ENCODE results near the gene PAX5.

PAX5 gene

DNA sequence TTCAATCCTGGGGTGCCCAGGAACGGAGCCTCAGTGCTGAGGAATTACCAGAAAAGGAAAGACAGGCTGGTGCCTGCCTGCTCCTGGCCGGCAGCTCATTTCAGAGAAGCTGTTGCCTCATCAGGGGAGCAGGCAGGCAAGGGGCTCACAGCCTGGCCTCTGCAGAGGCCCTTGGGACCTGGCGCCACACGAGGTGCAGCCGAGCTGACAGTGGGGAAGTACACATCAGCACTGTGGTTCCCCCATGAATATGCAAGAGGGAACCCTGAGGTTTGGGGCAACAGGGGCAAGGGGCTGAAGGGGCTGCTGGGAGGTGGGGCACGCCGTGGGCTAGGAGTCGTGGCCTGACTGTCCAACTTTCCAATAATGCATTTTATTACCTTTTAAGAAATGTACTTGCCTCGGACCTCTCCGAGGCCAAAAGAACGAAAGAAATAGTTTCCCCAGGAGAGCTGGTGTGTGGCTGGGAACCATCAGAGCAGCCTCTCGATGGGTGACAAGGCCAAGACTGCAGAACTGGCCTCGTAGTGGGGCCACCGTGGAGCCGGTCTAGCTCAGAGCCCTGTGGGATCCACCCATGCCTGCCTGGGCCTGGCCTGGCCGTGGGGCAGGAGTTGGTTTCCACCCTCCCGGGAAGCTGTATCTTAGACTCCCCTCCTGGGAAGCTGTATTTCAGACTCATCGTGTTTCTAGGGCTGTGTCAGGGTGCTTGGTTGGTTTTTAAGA is 198.6 kb downstream of the PAX5 start:
- no peak overlapping the region for H3K4me3 ChIP-seq (ENCODE audit: low read depth, low read length)
- H3K36me3 ChIP-seq (ENCODE audit: control insufficient read depth, insufficient read depth, low read length) = no peaks in the 10 kb centered on the region
- peaks cover 9% of the 10 kb centered on the region for H3K4me1 ChIP-seq (ENCODE audit: control insufficient read depth, insufficient read depth, low read length)
- H3K9me3 ChIP-seq (ENCODE audit: control insufficient read depth, insufficient read depth, low read length) = no peaks in the 10 kb centered on the region
- H3K27me3 ChIP-seq (ENCODE audit: control insufficient read depth, insufficient read depth, low read length) = no peaks in the 10 kb centered on the region
- no peak overlapping the region for H3K9ac ChIP-seq (ENCODE audit: low read depth, low read length)

DNA sequence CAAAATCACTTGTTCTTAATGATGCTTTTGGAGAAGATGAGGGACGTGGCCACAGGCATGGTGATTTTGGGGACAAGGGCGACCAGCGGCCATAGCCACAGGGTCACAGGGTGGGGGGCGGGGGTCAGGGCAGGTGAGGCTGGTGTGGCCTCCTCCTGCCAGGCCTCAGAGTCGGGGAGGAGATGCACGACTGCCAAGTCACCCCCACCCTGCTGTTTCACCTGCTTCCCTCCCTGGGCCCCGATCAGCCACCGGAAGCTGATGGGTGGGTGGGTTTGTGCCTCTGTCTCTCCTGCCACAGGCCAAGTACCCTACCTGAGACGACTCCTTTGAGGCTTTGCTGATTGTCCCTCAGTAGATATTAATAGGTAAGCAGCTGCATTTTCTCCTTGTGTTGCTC is 199.3 kb downstream of the PAX5 start:
- no peaks in the 10 kb centered on the region for H3K36me3 ChIP-seq (ENCODE audit: control insufficient read depth, insufficient read depth, low read length)

DNA sequence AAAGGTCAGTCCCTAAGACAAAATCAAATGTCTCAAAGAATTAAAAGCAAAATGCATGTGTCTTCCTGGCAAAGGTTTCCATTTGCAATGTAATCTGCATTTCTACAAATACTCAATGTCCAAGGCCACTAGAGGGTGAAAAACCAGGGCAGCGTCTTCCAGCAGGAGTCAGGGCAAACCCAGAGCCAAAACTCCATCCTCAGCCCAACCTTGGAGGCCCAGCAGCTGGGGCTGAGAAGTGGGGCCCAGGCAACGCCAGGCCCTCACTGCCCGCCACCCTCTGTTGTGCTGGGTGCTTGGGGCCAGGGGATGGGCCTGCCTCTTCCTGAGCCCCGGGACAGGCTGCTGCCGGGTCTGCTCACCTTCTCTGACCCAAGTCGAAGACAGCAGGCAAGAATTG is 200.1 kb downstream of the PAX5 start:
- H3K9me3 ChIP-seq (ENCODE audit: control insufficient read depth, insufficient read depth, low read length) = no peaks in the 10 kb centered on the region
- H3K36me3 ChIP-seq (ENCODE audit: control insufficient read depth, insufficient read depth, low read length) = no peaks in the 10 kb centered on the region
- no peak overlapping the region for H3K4me3 ChIP-seq (ENCODE audit: low read depth, low read length)
- H3K27me3 ChIP-seq (ENCODE audit: control insufficient read depth, insufficient read depth, low read length) = no peaks in the 10 kb centered on the region
- H3K4me1 ChIP-seq (ENCODE audit: control insufficient read depth, insufficient read depth, low read length) = peaks cover 9% of the 10 kb centered on the region
- no peak overlapping the region for H3K9ac ChIP-seq (ENCODE audit: low read depth, low read length)

More for the DNA sequence above, 199.3 kb downstream of the PAX5 start:
- Histone ChIP-seq H3K4me1 (ENCODE audit: control insufficient read depth, insufficient read depth, low read length) (peaks cover 9% of the 10 kb centered on the region), H3K4me3 (ENCODE audit: low read depth, low read length) (no peak overlapping the region), H3K9me3 (ENCODE audit: control insufficient read depth, insufficient read depth, low read length) (no peaks in the 10 kb centered on the region), H3K27me3 (ENCODE audit: control insufficient read depth, insufficient read depth, low read length) (no peaks in the 10 kb centered on the region), H3K9ac (ENCODE audit: low read depth, low read length) (no peak overlapping the region)

DNA sequence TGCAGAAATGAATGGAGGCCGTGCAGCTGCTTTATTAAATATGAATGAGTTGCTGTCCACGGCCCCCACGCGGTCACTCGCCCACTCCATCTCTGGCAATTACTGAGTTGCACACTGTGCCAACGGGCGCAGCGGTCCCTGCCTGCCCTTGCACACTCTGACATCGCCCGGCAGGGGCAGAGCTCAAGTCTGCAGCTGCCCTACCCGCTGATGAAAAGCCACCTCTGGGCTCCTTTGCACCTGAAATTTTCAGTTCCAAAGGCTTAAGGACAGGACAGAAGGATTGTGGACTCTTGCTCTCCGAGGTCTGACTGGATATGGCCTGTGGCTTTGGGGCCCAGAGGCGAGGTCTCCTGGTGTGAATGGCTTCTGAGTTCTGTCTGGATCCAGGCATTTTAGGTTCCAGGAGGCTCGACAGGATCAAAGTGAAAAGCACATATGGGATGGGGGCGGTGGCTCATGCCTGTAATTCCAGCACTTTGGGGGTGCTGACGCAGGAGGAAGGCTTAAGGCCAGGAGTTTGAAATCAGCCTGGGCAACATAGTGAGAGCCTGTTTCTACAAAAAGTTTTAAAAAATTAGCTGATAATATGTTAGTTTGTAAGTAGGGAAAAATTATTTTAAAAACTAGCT is 201.8 kb downstream of the PAX5 start:
- H3K27me3 ChIP-seq (ENCODE audit: control insufficient read depth, insufficient read depth, low read length) = no peaks in the 10 kb centered on the region
- no peak overlapping the region for H3K4me3 ChIP-seq (ENCODE audit: low read depth, low read length)
- no peaks in the 10 kb centered on the region for H3K9me3 ChIP-seq (ENCODE audit: control insufficient read depth, insufficient read depth, low read length)
- H3K36me3 ChIP-seq (ENCODE audit: control insufficient read depth, insufficient read depth, low read length) = no peaks in the 10 kb centered on the region
- H3K9ac ChIP-seq (ENCODE audit: low read depth, low read length) = no peak overlapping the region
- H3K4me1 ChIP-seq (ENCODE audit: control insufficient read depth, insufficient read depth, low read length) = peaks cover 9% of the 10 kb centered on the region

DNA sequence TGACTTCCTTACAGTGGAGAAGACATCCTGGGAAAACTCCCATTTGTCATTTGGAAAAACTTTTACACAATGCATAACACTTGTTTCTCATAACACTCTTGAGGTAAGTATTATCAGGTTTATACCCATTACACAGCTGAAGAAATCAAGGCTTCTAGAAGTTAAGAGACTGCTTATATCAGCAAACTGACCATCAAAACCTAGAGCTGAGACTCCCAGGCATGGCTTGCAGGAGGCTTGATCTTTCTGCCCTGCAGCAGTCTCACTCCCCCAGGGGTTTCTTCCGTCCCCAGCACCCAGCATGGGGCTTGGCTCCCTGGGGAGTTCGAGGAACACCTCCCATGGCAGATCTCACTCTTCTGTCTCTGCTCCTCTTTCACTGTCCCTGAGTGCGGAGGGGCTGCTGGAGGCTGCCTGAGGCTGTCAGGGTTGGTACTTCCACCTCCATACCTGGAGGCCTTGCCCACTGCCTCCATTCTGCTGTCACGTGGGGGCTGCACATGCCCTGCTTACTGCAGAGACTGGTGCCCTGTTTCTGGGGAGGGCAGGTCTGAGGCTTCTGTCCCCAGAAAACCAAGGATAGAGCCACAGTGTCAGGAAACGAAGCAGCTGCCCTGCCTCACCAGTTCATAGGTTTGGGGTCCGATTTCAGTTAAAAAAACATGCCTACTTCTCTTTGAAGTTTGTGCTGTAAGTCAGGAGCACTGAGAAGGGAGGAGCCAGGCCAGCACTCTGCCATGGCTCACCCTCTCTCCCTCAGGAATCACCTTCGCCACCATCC is 202.5 kb downstream of the PAX5 start:
- Histone ChIP-seq H3K36me3 (ENCODE audit: control insufficient read depth, insufficient read depth, low read length) (no peaks in the 10 kb centered on the region), H3K27me3 (ENCODE audit: control insufficient read depth, insufficient read depth, low read length) (no peaks in the 10 kb centered on the region), H3K9me3 (ENCODE audit: control insufficient read depth, insufficient read depth, low read length) (no peaks in the 10 kb centered on the region), H3K9ac (ENCODE audit: low read depth, low read length) (no peak overlapping the region), H3K4me3 (ENCODE audit: low read depth, low read length) (no peak overlapping the region), H3K4me1 (ENCODE audit: control insufficient read depth, insufficient read depth, low read length) (peaks cover 9% of the 10 kb centered on the region)

DNA sequence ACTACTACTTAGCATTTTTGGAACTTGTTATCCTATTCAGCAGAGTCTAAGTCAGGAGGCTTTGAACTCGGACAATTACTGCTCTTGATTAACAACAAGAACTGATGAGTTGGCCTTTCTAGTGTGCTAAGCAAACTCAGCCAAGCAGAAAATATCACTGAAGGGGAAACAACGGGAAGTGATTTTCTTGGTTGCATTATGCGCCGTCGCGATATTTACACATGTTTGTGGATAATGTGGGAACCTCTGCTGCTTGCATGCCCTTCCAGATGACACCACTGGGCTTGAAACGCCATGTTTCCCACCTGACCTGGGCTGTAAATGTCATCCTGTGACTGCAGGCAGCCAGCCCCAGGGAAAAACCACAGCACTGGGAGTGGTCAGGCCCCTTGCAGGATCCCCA is 205.5 kb downstream of the PAX5 start:
- Histone ChIP-seq H3K9me3 (ENCODE audit: control insufficient read depth, insufficient read depth, low read length) (no peaks in the 10 kb centered on the region), H3K4me3 (ENCODE audit: low read depth, low read length) (no peak overlapping the region), H3K36me3 (ENCODE audit: control insufficient read depth, insufficient read depth, low read length) (no peaks in the 10 kb centered on the region), H3K9ac (ENCODE audit: low read depth, low read length) (no peak overlapping the region), H3K4me1 (ENCODE audit: control insufficient read depth, insufficient read depth, low read length) (peaks cover 9% of the 10 kb centered on the region), H3K27me3 (ENCODE audit: control insufficient read depth, insufficient read depth, low read length) (no peaks in the 10 kb centered on the region)

DNA sequence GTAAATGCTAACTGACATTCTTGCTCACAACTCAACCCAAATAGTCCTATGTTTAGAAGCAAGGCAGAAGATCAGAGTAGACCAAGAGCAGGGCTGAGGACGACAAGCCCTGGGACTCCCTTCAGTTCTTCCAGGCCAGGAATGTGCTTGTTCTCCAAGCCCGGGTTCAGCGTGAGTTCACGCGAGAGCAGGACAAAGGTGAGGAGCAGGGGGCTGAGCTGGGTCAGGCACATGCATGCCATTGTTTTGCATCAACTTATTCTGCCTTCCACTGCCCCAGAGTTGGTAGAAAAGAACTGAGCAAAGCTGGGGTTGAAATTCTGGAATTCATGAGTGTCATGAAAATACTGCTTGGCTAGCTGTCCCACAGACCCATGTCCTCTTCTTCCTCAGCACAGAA is 206.5 kb downstream of the PAX5 start:
- H3K4me1 ChIP-seq (ENCODE audit: control insufficient read depth, insufficient read depth, low read length) = peaks cover 9% of the 10 kb centered on the region
- no peaks in the 10 kb centered on the region for H3K27me3 ChIP-seq (ENCODE audit: control insufficient read depth, insufficient read depth, low read length)
- no peak overlapping the region for H3K4me3 ChIP-seq (ENCODE audit: low read depth, low read length)
- no peaks in the 10 kb centered on the region for H3K9me3 ChIP-seq (ENCODE audit: control insufficient read depth, insufficient read depth, low read length)
- no peak overlapping the region for H3K9ac ChIP-seq (ENCODE audit: low read depth, low read length)
- H3K36me3 ChIP-seq (ENCODE audit: control insufficient read depth, insufficient read depth, low read length) = no peaks in the 10 kb centered on the region

DNA sequence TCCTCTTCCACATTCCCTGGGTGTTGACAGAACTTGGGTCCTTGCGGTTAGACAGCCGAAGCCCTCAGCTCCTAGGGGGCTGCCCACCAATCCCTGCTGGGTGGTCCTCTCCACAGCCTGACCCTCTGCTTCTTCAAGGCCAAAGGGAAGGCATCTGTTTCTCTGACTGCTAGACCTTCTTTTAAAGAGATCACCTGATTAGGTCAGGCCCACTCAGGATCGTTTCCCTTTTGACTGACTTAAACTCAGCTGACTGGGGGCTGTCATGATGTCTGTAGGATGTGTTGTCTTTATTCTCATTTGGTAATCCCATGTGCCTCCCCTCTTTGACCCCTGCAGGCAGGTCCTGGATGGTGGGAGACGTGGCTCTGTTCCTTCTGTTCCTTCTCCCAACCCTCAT is 207.5 kb downstream of the PAX5 start:
- H3K4me3 ChIP-seq (ENCODE audit: low read depth, low read length) = no peak overlapping the region
- H3K4me1 ChIP-seq (ENCODE audit: control insufficient read depth, insufficient read depth, low read length) = peaks cover 5% of the 10 kb centered on the region
- no peaks in the 10 kb centered on the region for H3K9me3 ChIP-seq (ENCODE audit: control insufficient read depth, insufficient read depth, low read length)
- H3K36me3 ChIP-seq (ENCODE audit: control insufficient read depth, insufficient read depth, low read length) = no peaks in the 10 kb centered on the region
- H3K27me3 ChIP-seq (ENCODE audit: control insufficient read depth, insufficient read depth, low read length) = no peaks in the 10 kb centered on the region
- H3K9ac ChIP-seq (ENCODE audit: low read depth, low read length) = no peak overlapping the region

DNA sequence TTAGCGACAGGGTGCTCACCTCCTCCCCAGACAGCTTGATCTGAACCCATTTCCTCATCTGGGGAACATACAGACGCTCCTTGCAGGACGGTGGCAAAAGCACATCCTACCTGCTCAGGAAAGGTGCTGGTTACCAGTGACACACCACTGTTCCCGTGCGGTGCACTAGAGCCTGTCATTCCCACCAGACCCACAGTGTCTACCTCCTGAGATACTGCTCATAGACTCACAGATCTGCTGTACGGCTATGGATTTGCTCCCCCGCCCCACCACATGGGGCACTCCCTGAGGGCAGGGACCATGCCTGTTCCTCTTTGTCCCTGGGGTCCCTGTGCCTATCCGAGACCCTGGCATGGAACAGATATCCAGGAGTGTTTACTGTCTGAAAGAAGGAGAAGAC is 208.9 kb downstream of the PAX5 start:
- Histone ChIP-seq H3K4me1 (ENCODE audit: control insufficient read depth, insufficient read depth, low read length) (no peaks in the 10 kb centered on the region), H3K4me3 (ENCODE audit: low read depth, low read length) (no peak overlapping the region), H3K36me3 (ENCODE audit: control insufficient read depth, insufficient read depth, low read length) (no peaks in the 10 kb centered on the region), H3K9me3 (ENCODE audit: control insufficient read depth, insufficient read depth, low read length) (no peaks in the 10 kb centered on the region), H3K27me3 (ENCODE audit: control insufficient read depth, insufficient read depth, low read length) (peaks cover 2% of the 10 kb centered on the region), H3K9ac (ENCODE audit: low read depth, low read length) (no peak overlapping the region)

DNA sequence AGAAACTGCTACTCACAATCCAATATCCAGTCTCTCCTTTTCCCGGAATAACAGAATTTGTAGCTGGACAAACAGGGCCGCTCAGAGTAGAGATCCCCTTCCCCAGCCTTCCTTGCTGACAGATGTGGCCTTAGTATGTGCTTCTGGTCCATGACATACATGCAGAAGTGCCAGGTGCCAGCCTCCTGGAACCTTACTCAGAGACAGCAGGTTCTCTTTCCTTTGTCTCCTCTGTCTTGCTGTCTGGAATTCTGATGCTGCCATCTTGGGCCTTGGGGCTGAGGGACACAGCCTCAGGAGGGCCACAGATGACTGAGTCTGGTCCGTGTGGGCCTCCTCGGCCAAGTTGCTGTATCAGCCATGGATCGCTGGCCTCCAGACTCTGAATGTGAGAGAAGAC is 210.1 kb downstream of the PAX5 start:
- H3K4me3 ChIP-seq (ENCODE audit: low read depth, low read length) = no peak overlapping the region
- H3K9me3 ChIP-seq (ENCODE audit: control insufficient read depth, insufficient read depth, low read length) = no peaks in the 10 kb centered on the region
- H3K9ac ChIP-seq (ENCODE audit: low read depth, low read length) = no peak overlapping the region
- peaks cover 7% of the 10 kb centered on the region for H3K27me3 ChIP-seq (ENCODE audit: control insufficient read depth, insufficient read depth, low read length)
- peaks cover 4% of the 10 kb centered on the region for H3K4me1 ChIP-seq (ENCODE audit: control insufficient read depth, insufficient read depth, low read length)
- no peaks in the 10 kb centered on the region for H3K36me3 ChIP-seq (ENCODE audit: control insufficient read depth, insufficient read depth, low read length)

DNA sequence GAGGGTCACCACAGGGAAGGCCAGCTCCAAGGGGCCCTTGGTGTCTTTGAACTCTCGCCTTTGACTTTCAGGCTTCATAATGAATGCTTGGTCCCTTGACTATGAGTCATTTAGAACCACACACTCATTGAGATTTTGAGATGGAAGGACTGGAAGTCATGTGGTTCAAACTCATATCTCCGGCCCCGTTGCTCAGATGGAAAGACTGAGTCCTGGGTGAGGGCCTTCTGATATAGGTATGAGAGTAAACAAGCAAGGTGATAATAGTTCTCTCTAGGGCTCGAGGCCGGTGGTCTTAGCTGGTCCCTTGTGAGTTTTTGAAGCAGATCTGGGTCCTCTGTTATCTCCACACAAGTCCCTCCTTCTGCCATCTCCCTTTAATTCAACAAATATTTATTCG is 210.6 kb downstream of the PAX5 start:
- Histone ChIP-seq H3K4me3 (ENCODE audit: low read depth, low read length) (no peak overlapping the region), H3K4me1 (ENCODE audit: control insufficient read depth, insufficient read depth, low read length) (peaks cover 4% of the 10 kb centered on the region), H3K36me3 (ENCODE audit: control insufficient read depth, insufficient read depth, low read length) (no peaks in the 10 kb centered on the region), H3K9ac (ENCODE audit: low read depth, low read length) (no peak overlapping the region), H3K9me3 (ENCODE audit: control insufficient read depth, insufficient read depth, low read length) (no peaks in the 10 kb centered on the region), H3K27me3 (ENCODE audit: control insufficient read depth, insufficient read depth, low read length) (peaks cover 11% of the 10 kb centered on the region)

DNA sequence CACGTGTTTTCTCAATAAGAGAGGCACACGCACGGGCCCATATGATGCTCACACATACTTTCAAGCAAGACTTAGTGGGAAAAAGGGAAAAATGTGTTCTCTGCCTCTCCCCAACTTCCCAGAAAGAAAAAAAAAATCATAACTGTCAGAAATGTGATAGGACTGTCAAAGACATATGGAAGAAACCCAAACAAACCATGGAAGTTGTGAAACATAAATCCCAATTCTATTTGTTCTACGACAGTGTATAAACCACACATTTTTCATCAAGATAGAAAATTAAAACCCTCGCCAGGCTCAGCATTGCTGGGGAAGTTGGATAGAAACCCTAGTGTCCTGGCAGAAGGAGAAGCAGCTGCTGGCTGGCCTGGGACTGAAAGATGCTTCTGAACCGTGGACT is 211.9 kb downstream of the PAX5 start:
- no peaks in the 10 kb centered on the region for H3K9me3 ChIP-seq (ENCODE audit: control insufficient read depth, insufficient read depth, low read length)
- H3K9ac ChIP-seq (ENCODE audit: low read depth, low read length) = no peak overlapping the region
- no peaks in the 10 kb centered on the region for H3K36me3 ChIP-seq (ENCODE audit: control insufficient read depth, insufficient read depth, low read length)
- H3K4me3 ChIP-seq (ENCODE audit: low read depth, low read length) = no peak overlapping the region
- H3K4me1 ChIP-seq (ENCODE audit: control insufficient read depth, insufficient read depth, low read length) = peaks cover 4% of the 10 kb centered on the region
- peaks cover 17% of the 10 kb centered on the region for H3K27me3 ChIP-seq (ENCODE audit: control insufficient read depth, insufficient read depth, low read length)
